Liver (tissue), 9 donors: Measurements from ENCODE around the gene XXYLT1. TPM values are rescaled to one million over a fixed set of nuclear protein-coding genes. Genes with fewer than 3 reads are reported as not detected.

Source experiments
- DNase-seq: peaks from one replicate; pipeline ENCODE4 v3.0.0-alpha.2; 2017; ENCODE audit warnings: low spot score
- H3K27ac ChIP-seq, 2 donors: one replicate each; pipeline ENCODE4 v1.7.0; 2013; ENCODE audit warnings: inconsistent platforms in 2 of 2, low read length in 2 of 2, control low read depth in 1 of 2, low read depth in 1 of 2, mild to moderate bottlenecking in 1 of 2
- H3K27me3 ChIP-seq, 4 donors: one replicate each; pipeline versions ENCODE4 v1.6.1 to v1.7.0; 2013; ENCODE audit warnings: low read length in 3 of 4, inconsistent platforms in 1 of 4, mild to moderate bottlenecking in 1 of 4, moderate library complexity in 1 of 4; ENCODE audit not compliant: control insufficient read depth in 4 of 4, insufficient read depth in 4 of 4
- H3K36me3 ChIP-seq, 4 donors: one replicate each; pipeline versions ENCODE4 v1.6.1 to v1.7.0; 2013; ENCODE audit warnings: low read length in 3 of 4, mild to moderate bottlenecking in 3 of 4, low read depth in 1 of 4, moderate library complexity in 1 of 4; ENCODE audit not compliant: control insufficient read depth in 4 of 4, insufficient read depth in 3 of 4
- H3K4me1 ChIP-seq, 4 donors: one replicate each; pipeline versions ENCODE4 v1.6.1 to v1.7.0; 2013; ENCODE audit warnings: low read length in 3 of 4, mild to moderate bottlenecking in 3 of 4, moderate library complexity in 1 of 4; ENCODE audit not compliant: control insufficient read depth in 4 of 4, insufficient read depth in 4 of 4
- H3K4me3 ChIP-seq, 3 donors: one replicate each; pipeline versions ENCODE4 v1.6.1 to v1.7.0; 2013; ENCODE audit warnings: low read length in 3 of 3, control low read depth in 1 of 3, low read depth in 1 of 3, mild to moderate bottlenecking in 1 of 3
- H3K9ac ChIP-seq, 2 donors: one replicate each; pipeline ENCODE4 v1.7.0; 2013; ENCODE audit warnings: low read length in 2 of 2, mild to moderate bottlenecking in 2 of 2, moderate library complexity in 2 of 2, control low read depth in 1 of 2, low read depth in 1 of 2
- H3K9me3 ChIP-seq, 4 donors: one replicate each; pipeline versions ENCODE4 v1.6.1 to v1.7.0; 2013; ENCODE audit warnings: low read length in 3 of 4; ENCODE audit not compliant: control insufficient read depth in 4 of 4
- ATF3 ChIP-seq: IDR thresholded peaks from 2 replicates; pipeline ENCODE4 v1.6.1; 2016; ENCODE audit warnings: antibody characterized with exemption
- CTCF ChIP-seq: fragments of 150-350 bp; IDR thresholded peaks from 2 replicates; pipeline ENCODE4 v1.5.1; 2017; ENCODE audit warnings: improper control_type of control experiment, low read depth, low read length; ENCODE audit not compliant: missing input control
- EGR1 ChIP-seq, 2 donors: IDR thresholded peaks; 2 replicates each; pipeline ENCODE4 v1.6.1; 2016 to 2018; ENCODE audit warnings: antibody characterized with exemption in 2 of 2, low read depth in 2 of 2
- FOXA1 ChIP-seq: IDR thresholded peaks from 2 replicates; pipeline ENCODE4 v1.6.1; 2016; ENCODE audit warnings: antibody characterized with exemption
- FOXA2 ChIP-seq: IDR thresholded peaks from 2 replicates; pipeline ENCODE4 v1.6.1; 2016; ENCODE audit warnings: antibody characterized with exemption
- GABPA ChIP-seq, 2 donors: IDR thresholded peaks in 1 of 2; conservative IDR thresholded peaks in 1 of 2; 2 replicates each; pipeline ENCODE4 v1.6.1; 2016; ENCODE audit warnings: antibody characterized with exemption in 2 of 2, mild to moderate bottlenecking in 1 of 2, moderate library complexity in 1 of 2
- HNF4A ChIP-seq, 2 donors: conservative IDR thresholded peaks; 2 replicates each; pipeline ENCODE4 v1.6.1; 2016; ENCODE audit warnings: antibody characterized with exemption in 2 of 2, mild to moderate bottlenecking in 2 of 2
- HNF4G ChIP-seq: IDR thresholded peaks from 2 replicates; pipeline ENCODE4 v1.6.1; 2016; ENCODE audit warnings: antibody characterized with exemption
- JUND ChIP-seq, 2 donors: IDR thresholded peaks; 2 replicates each; pipeline ENCODE4 v1.6.1; 2016; ENCODE audit warnings: antibody characterized with exemption in 2 of 2
- NR2F2 ChIP-seq: IDR thresholded peaks from 2 replicates; pipeline ENCODE4 v1.6.1; 2016; ENCODE audit warnings: antibody characterized with exemption
- RAD21 ChIP-seq, 2 donors: IDR thresholded peaks; 2 replicates each; pipeline ENCODE4 v1.6.1; 2016; ENCODE audit warnings: antibody characterized with exemption in 2 of 2, mild to moderate bottlenecking in 2 of 2
- RXRA ChIP-seq, 2 donors: IDR thresholded peaks; 2 replicates each; pipeline ENCODE4 v1.6.1; 2017 to 2018; ENCODE audit warnings: antibody characterized with exemption in 2 of 2, mild to moderate bottlenecking in 1 of 2
- SP1 ChIP-seq: IDR thresholded peaks from 2 replicates; pipeline ENCODE4 v1.6.1; 2018; ENCODE audit warnings: antibody characterized with exemption, mild to moderate bottlenecking
- TAF1 ChIP-seq: conservative IDR thresholded peaks from 2 replicates; pipeline ENCODE4 v1.6.1; 2016; ENCODE audit warnings: antibody characterized with exemption, mild to moderate bottlenecking
- YY1 ChIP-seq: IDR thresholded peaks from 2 replicates; pipeline ENCODE4 v1.6.1; 2016; ENCODE audit warnings: antibody characterized with exemption, mild to moderate bottlenecking
- WGBS: extraction: QIAGEN DNeasy Blood & Tissue Kit; methylation state at CpG from one replicate; pipeline ENCODE4 v1.1.7; 2013; 5-methylcytosine and 5-hydroxymethylcytosine counted together
- polyA plus RNA-seq, 2 donors: library from polyadenylated mRNA; stranded (reverse) in 1 of 2; unstranded in 1 of 2; fragments of 200-250 nt in 1 of 2; fragments of >200 nt in 1 of 2; fragmentation: Nextera tagmentation in 1 of 2; extraction: Ambion mirVana in 1 of 2; gene quantifications; one replicate each; pipeline versions ENCODE4 v1.2.1 to v1.2.3, GENCODE V29; 2013 to 2015
- total RNA-seq, 2 donors: library from RNA; depleted of rRNA; stranded (reverse); fragments of >200 nt; gene quantifications; one replicate each; pipeline ENCODE4 v1.2.3, GENCODE V29; 2014
- TF ChIP-seq, protein P1 (sequence below): IDR thresholded peaks from 2 replicates; pipeline ENCODE4 v1.6.1; 2016; ENCODE audit warnings: antibody characterized with exemption
- TF ChIP-seq, protein P2 (sequence below): IDR thresholded peaks from 2 replicates; pipeline ENCODE4 v1.6.1; 2016; ENCODE audit warnings: antibody characterized with exemption
- TF ChIP-seq, protein P3 (sequence below): IDR thresholded peaks from 2 replicates; pipeline ENCODE4 v1.6.1; 2016; ENCODE audit warnings: antibody characterized with exemption, mild to moderate bottlenecking
- donor health status: healthy.
- donor health status: healthy.
- donor health status: healthy.
- donor health status: healthy.
- donor health status: healthy.

The XXYLT1 gene
- total and polyA plus RNA-seq, 4 donors = 0.93 to 7.6 (median 2.8) TPM

GRCh38 chr3:195084746-195085145 is 186.2 kb downstream of the XXYLT1 start:
- TF ChIP-seq ATF3 = no peak
- TF ChIP-seq, protein P1, sequence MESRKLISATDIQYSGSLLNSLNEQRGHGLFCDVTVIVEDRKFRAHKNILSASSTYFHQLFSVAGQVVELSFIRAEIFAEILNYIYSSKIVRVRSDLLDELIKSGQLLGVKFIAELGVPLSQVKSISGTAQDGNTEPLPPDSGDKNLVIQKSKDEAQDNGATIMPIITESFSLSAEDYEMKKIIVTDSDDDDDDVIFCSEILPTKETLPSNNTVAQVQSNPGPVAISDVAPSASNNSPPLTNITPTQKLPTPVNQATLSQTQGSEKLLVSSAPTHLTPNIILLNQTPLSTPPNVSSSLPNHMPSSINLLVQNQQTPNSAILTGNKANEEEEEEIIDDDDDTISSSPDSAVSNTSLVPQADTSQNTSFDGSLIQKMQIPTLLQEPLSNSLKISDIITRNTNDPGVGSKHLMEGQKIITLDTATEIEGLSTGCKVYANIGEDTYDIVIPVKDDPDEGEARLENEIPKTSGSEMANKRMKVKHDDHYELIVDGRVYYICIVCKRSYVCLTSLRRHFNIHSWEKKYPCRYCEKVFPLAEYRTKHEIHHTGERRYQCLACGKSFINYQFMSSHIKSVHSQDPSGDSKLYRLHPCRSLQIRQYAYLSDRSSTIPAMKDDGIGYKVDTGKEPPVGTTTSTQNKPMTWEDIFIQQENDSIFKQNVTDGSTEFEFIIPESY = no peak
- H3K27ac ChIP-seq = no peak overlapping the region
- WGBS = 96% methylated on average over 5 of the region's 5 CpGs
- H3K9ac ChIP-seq = no peak overlapping the region
- H3K9me3 ChIP-seq = no peaks in the 10 kb centered on the region
- H3K27me3 ChIP-seq = no peaks in the 10 kb centered on the region
- DNase-seq = no peak
- no peak overlapping the region for H3K4me3 ChIP-seq
- H3K4me1 ChIP-seq = no peaks in the 10 kb centered on the region
- H3K36me3 ChIP-seq = no peaks in the 10 kb centered on the region

DNA sequence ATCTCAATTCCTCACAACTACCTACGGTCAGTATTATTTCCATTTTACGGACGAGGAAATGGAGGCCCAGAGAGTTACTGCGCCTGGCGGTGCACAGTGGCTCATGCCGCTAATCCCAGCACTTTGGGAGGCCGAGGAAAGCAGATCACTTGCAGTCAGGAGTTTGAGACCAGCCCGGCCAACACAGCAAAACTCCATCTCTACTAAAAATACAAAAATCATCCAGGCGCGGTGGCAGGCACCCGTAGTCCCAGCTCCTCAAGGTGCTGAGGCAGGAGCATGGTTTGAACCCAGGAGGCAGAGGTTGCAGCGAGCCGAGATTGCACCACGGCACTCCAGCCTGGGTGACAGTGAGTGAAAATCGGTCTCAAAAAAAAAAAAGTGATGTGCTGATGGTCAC is 187.3 kb downstream of the XXYLT1 start:
- TF ChIP-seq GABPA (IDR thresholded peaks at IDR 0.05 in 1 of 2, conservative IDR thresholded peaks at IDR 0.05 in 1 of 2) (no peak), EGR1 (IDR thresholded peaks at IDR 0.05; ENCODE audit: low read depth in 2 of 2) (no peak), JUND (IDR thresholded peaks at IDR 0.05) (no peak), SP1 (no peak), ATF3 (no peak), TAF1 (no peak), HNF4A (conservative IDR thresholded peaks at IDR 0.05) (no peak), RXRA (IDR thresholded peaks at IDR 0.05) (no peak), NR2F2 (no peak), CTCF (no peak), RAD21 (IDR thresholded peaks at IDR 0.05) (no peak), YY1 (no peak), FOXA2 (no peak), FOXA1 (no peak), HNF4G (no peak)
- TF ChIP-seq, protein P2, sequence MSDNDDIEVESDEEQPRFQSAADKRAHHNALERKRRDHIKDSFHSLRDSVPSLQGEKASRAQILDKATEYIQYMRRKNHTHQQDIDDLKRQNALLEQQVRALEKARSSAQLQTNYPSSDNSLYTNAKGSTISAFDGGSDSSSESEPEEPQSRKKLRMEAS = no peak
- TF ChIP-seq, protein P3, sequence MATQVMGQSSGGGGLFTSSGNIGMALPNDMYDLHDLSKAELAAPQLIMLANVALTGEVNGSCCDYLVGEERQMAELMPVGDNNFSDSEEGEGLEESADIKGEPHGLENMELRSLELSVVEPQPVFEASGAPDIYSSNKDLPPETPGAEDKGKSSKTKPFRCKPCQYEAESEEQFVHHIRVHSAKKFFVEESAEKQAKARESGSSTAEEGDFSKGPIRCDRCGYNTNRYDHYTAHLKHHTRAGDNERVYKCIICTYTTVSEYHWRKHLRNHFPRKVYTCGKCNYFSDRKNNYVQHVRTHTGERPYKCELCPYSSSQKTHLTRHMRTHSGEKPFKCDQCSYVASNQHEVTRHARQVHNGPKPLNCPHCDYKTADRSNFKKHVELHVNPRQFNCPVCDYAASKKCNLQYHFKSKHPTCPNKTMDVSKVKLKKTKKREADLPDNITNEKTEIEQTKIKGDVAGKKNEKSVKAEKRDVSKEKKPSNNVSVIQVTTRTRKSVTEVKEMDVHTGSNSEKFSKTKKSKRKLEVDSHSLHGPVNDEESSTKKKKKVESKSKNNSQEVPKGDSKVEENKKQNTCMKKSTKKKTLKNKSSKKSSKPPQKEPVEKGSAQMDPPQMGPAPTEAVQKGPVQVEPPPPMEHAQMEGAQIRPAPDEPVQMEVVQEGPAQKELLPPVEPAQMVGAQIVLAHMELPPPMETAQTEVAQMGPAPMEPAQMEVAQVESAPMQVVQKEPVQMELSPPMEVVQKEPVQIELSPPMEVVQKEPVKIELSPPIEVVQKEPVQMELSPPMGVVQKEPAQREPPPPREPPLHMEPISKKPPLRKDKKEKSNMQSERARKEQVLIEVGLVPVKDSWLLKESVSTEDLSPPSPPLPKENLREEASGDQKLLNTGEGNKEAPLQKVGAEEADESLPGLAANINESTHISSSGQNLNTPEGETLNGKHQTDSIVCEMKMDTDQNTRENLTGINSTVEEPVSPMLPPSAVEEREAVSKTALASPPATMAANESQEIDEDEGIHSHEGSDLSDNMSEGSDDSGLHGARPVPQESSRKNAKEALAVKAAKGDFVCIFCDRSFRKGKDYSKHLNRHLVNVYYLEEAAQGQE = no peak
- TF ChIP-seq, protein P1 = no peak

More for the DNA sequence above, 187.3 kb downstream of the XXYLT1 start:
- Histone ChIP-seq H3K9ac (no peak overlapping the region), H3K9me3 (no peaks in the 10 kb centered on the region), H3K27ac (peak overlapping the region in 1 of 2 donors; percentile 31), H3K4me1 (no peaks in the 10 kb centered on the region), H3K27me3 (no peaks in the 10 kb centered on the region), H3K4me3 (no peak overlapping the region), H3K36me3 (no peaks in the 10 kb centered on the region)
- WGBS = 96% methylated on average over 15 of the region's 15 CpGs
- no peak for DNase-seq
